WTC11 (cell line): ENCODE results near the gene SYT8. TPM values are rescaled to one million over a fixed set of nuclear protein-coding genes. Genes with fewer than 3 reads are reported as not detected.

Experiments
- ATAC-seq: fragments of 200-7000 bp; cut with Tn5 transposase; 2 replicates; pipeline ENCODE4 v1.10.0; 2021; ENCODE audit warnings: mild to moderate bottlenecking, moderate library complexity
- CTCF ChIA-PET: fragments of 300-600 bp; sonication (Branson Sonifier 250); formaldehyde crosslinking; loops from one replicate; lab custom pipeline; 2021; ENCODE audit warnings: antibody characterized with exemption; lab: Charles Lee
- POLR2A ChIA-PET: fragments of 350-600 bp; sonication (Branson Sonifier 250); formaldehyde crosslinking; loops from one replicate; lab custom pipeline; 2021; ENCODE audit warnings: antibody characterized with exemption; lab: Charles Lee
- DNase-seq: peaks from one replicate; pipeline ENCODE4 v3.0.0; 2021; ENCODE audit warnings: low spot score
- H3K27ac Mint-ChIP-seq: 2 replicates; pipeline ENCODE4 v1.8.0; 2021; ENCODE audit warnings: mixed read lengths
- H3K27me3 Mint-ChIP-seq: 2 replicates; pipeline ENCODE4 v1.8.0; 2021; ENCODE audit warnings: low read depth, mild to moderate bottlenecking, moderate library complexity, mixed read lengths
- H3K36me3 Mint-ChIP-seq: 2 replicates; pipeline ENCODE4 v1.8.0; 2021; ENCODE audit warnings: mixed read lengths
- H3K4me1 Mint-ChIP-seq: 2 replicates; pipeline ENCODE4 v1.8.0; 2022; ENCODE audit warnings: mixed read lengths
- H3K4me3 Mint-ChIP-seq: 2 replicates; pipeline ENCODE4 v1.8.0; 2021; ENCODE audit warnings: mild to moderate bottlenecking, moderate library complexity, mixed read lengths
- H3K9me3 Mint-ChIP-seq: 2 replicates; pipeline ENCODE4 v1.8.0; 2021; ENCODE audit warnings: mixed read lengths
- CBFB ChIP-seq: sonication (generic); formaldehyde crosslinking; IDR thresholded peaks from 2 replicates; pipeline ENCODE4 v1.8.1; 2022; ENCODE audit warnings: mild to moderate bottlenecking, low read depth, missing genetic modification reagents
- GABPB1 ChIP-seq: sonication (generic); formaldehyde crosslinking; IDR thresholded peaks from 2 replicates; pipeline ENCODE4 v1.8.1; 2023; ENCODE audit warnings: mild to moderate bottlenecking, missing genetic modification reagents
- NFYB ChIP-seq: sonication (generic); formaldehyde crosslinking; conservative IDR thresholded peaks from 2 replicates; pipeline ENCODE4 v1.8.0; 2022; ENCODE audit warnings: low read depth, missing genetic modification reagents
- OVOL2 ChIP-seq: fragments of 250-450 bp; sonication (Bioruptor Pico); IDR thresholded peaks from 2 replicates; pipeline ENCODE4 v1.9.0; 2021; ENCODE audit warnings: mild to moderate bottlenecking, borderline replicate concordance
- PREB ChIP-seq: sonication (generic); formaldehyde crosslinking; IDR thresholded peaks from 2 replicates; pipeline ENCODE4 v1.8.1; 2022; ENCODE audit warnings: mild to moderate bottlenecking, missing genetic modification reagents, moderate library complexity, borderline replicate concordance
- RELA ChIP-seq: sonication (generic); formaldehyde crosslinking; IDR thresholded peaks from 2 replicates; pipeline ENCODE4 v1.8.1; 2022; ENCODE audit warnings: missing genetic modification reagents, mild to moderate bottlenecking, borderline replicate concordance
- SMAD4 ChIP-seq: sonication (generic); formaldehyde crosslinking; IDR thresholded peaks from 2 replicates; pipeline ENCODE4 v1.8.0; 2022; ENCODE audit warnings: mild to moderate bottlenecking, missing genetic modification reagents
- TP53 ChIP-seq: sonication (generic); formaldehyde crosslinking; IDR thresholded peaks from 2 replicates; pipeline ENCODE4 v1.8.1; 2023; ENCODE audit warnings: mild to moderate bottlenecking, missing genetic modification reagents
- ZBTB21 ChIP-seq: sonication (generic); formaldehyde crosslinking; IDR thresholded peaks from 2 replicates; pipeline ENCODE4 v1.8.1; 2023; ENCODE audit warnings: mild to moderate bottlenecking, missing genetic modification reagents, borderline replicate concordance
- ZNF317 ChIP-seq: sonication (generic); formaldehyde crosslinking; IDR thresholded peaks from 2 replicates; pipeline ENCODE4 v1.8.1; 2023; ENCODE audit warnings: low read depth, mild to moderate bottlenecking, moderate library complexity, missing genetic modification reagents, borderline replicate concordance
- total RNA-seq: library from RNA; stranded (reverse); gene quantifications from 3 replicates; pipeline ENCODE4 v1.2.3, GENCODE V29; 2021

SYT8 gene
- total RNA-seq, 1 experiment from 2014 or later, result 0.37 TPM

- TF ChIP-seq ZBTB21 (no peak), NFYB (no peak)
- TF ChIP-seq, all 79 proteins: peak for 0
Observed at GRCh38 chr11:1841511-1842148, 6.8 kb downstream of the SYT8 start (continued).

- no peaks in the 10 kb centered on the region for H3K4me1 Mint-ChIP-seq
- no peak overlapping the region for H3K27ac Mint-ChIP-seq
- TF ChIP-seq GABPB1 (CRISPR knock-in tag) (peak; percentile 41; the same call in 1 of the 2 replicates), ZNF317 (CRISPR knock-in tag) (no peak)
- TF ChIP-seq, all 79 proteins: peak for 1
- Mint-ChIP-seq H3K27me3 (no peaks in the 10 kb centered on the region), H3K9me3 (no peaks in the 10 kb centered on the region), H3K4me3 (no peak overlapping the region), H3K36me3 (no peaks in the 10 kb centered on the region)
- ChIA-PET CTCF (interaction anchor here (1.0 to 2.2 kb wide), 5 partner anchors 9 to 310 kb away, joined by 3 to 11 read pairs (median 4); no protein-coding TSS in a partner anchor), POLR2A (no interaction called here)
- ATAC-seq, result no peak
- no peak for DNase-seq
Observed at GRCh38 chr11:1842149-1843097, 7.6 kb downstream of the SYT8 start.

- TF ChIP-seq RELA (CRISPR knock-in tag), result no peak
- H3K9me3 Mint-ChIP-seq, result no peaks in the 10 kb centered on the region
- H3K4me3 Mint-ChIP-seq, result no peak overlapping the region
- H3K36me3 Mint-ChIP-seq, result no peaks in the 10 kb centered on the region
- ChIA-PET CTCF (interaction anchor here (0.6 to 1.4 kb wide), 4 partner anchors 10 to 308 kb away, joined by 3 to 11 read pairs (median 4); no protein-coding TSS in a partner anchor), POLR2A (no interaction called here)
- H3K4me1 Mint-ChIP-seq, result no peaks in the 10 kb centered on the region
- no peaks in the 10 kb centered on the region for H3K27me3 Mint-ChIP-seq
- ATAC-seq (no peak), DNase-seq (no peak)
- H3K27ac Mint-ChIP-seq, result no peak overlapping the region
Observed at GRCh38 chr11:1843098-1843473, 8.3 kb downstream of the SYT8 start.

- H3K27me3 Mint-ChIP-seq, result no peaks in the 10 kb centered on the region
- TF ChIP-seq TP53 (CRISPR knock-in tag), result no peak
- TF ChIP-seq PREB (CRISPR knock-in tag), result no peak
- TF ChIP-seq SMAD4 (CRISPR knock-in tag), result no peak
- DNase-seq, result no peak
- H3K36me3 Mint-ChIP-seq, result no peaks in the 10 kb centered on the region
- H3K9me3 Mint-ChIP-seq, result no peaks in the 10 kb centered on the region
- ChIA-PET CTCF (interaction anchor here (0.6 to 1.4 kb wide), 2 partner anchors 191 to 308 kb away, joined by 3 to 4 read pairs; no protein-coding TSS in a partner anchor), POLR2A (no interaction called here)
- no peak overlapping the region for H3K27ac Mint-ChIP-seq
- no peaks in the 10 kb centered on the region for H3K4me1 Mint-ChIP-seq
- ATAC-seq, result no peak
- H3K4me3 Mint-ChIP-seq, result no peak overlapping the region
Observed at GRCh38 chr11:1843796-1844195, 9.0 kb downstream of the SYT8 start.

- ATAC-seq (no peak), DNase-seq (no peak)
- Mint-ChIP-seq H3K27ac (peak overlapping the region; percentile 11; the same call in 1 of the 2 replicates), H3K27me3 (peaks cover 2% of the 10 kb centered on the region; the same call in 1 of the 2 replicates), H3K9me3 (no peaks in the 10 kb centered on the region), H3K36me3 (no peaks in the 10 kb centered on the region), H3K4me1 (no peaks in the 10 kb centered on the region), H3K4me3 (no peak overlapping the region)
- CTCF ChIA-PET, result no interaction called here
- POLR2A ChIA-PET, result no interaction called here
- TF ChIP-seq RELA (CRISPR knock-in tag) (no peak), CBFB (CRISPR knock-in tag) (no peak), OVOL2 (CRISPR knock-in tag) (no peak)
Observed at GRCh38 chr11:1844221-1845094, 9.7 kb downstream of the SYT8 start.
